ENCODE measurements around the gene FCHO2. TPM values are rescaled to one million over a fixed set of nuclear protein-coding genes. Genes with fewer than 3 reads are reported as not detected.

FCHO2 gene
- total and polyA plus RNA-seq, 2 of the 4 experiments (the other 2 are of a cell fraction), result 6.1 to 23.5 TPM

GRCh38 chr5:73032635-73033034 lies 76.8 kb downstream of the FCHO2 start:
- Histone ChIP-seq H3K36me3 (ENCODE audit: control insufficient read depth, insufficient read depth, low read length) (peaks cover 11% of the 10 kb centered on the region; the same call in 1 of the 2 replicates), H3K23ac (ENCODE audit: low read depth, low read length) (no peak overlapping the region), H2AK9ac (replicated peaks; ENCODE audit: low read depth, low read length, poor library complexity) (no peak overlapping the region), H2BK5ac (ENCODE audit: low read depth, low read length, poor library complexity, severe bottlenecking) (no peak overlapping the region), H3K27me3 (ENCODE audit: control insufficient read depth, insufficient read depth, low read length) (no peaks in the 10 kb centered on the region), H3K56ac (ENCODE audit: extremely low read depth, insufficient read depth, low read length) (no peak overlapping the region), H2AK5ac (ENCODE audit: low read depth, low read length) (no peak overlapping the region), H3K18ac (ENCODE audit: low read depth, low read length) (no peak overlapping the region), H3K9me1 (ENCODE audit: insufficient read depth, low read length) (peaks cover 6% of the 10 kb centered on the region), H3K9ac (ENCODE audit: low read depth, low read length) (no peak overlapping the region), H2AFZ (replicated peaks; ENCODE audit: low read length, poor library complexity) (no peak overlapping the region), H4K20me1 (ENCODE audit: insufficient read depth, low read length) (no peaks in the 10 kb centered on the region), H3K14ac (replicated peaks; ENCODE audit: low read depth, low read length) (no peak overlapping the region), H3K9me3 (ENCODE audit: control insufficient read depth, insufficient read depth, low read length) (no peaks in the 10 kb centered on the region), H3K4me3 (ENCODE audit: insufficient read depth, low read depth, low read length) (no peak overlapping the region), H3K4me1 (ENCODE audit: control insufficient read depth, insufficient read depth, low read length) (peaks cover 5% of the 10 kb centered on the region), H3K79me1 (ENCODE audit: low read depth in 1 of 2, low read length in 2 of 2) (peaks cover 6 to 8% of the 10 kb centered on the region in 2 experiments; a peak in 2 of 4 replicates), H3K4ac (ENCODE audit: low read depth, low read length) (no peak overlapping the region), H4K91ac (ENCODE audit: insufficient read depth, low read depth, low read length) (no peak overlapping the region), H3K27ac (ENCODE audit: insufficient read depth, low read length) (no peak overlapping the region), H3K4me2 (ENCODE audit: low read depth, low read length) (no peak overlapping the region), H4K8ac (ENCODE audit: low read depth in 2 of 2, low read length in 2 of 2) (no peak overlapping the region), H2BK120ac (ENCODE audit: low read depth, low read length) (no peak overlapping the region), H4K5ac (ENCODE audit: low read depth, low read length) (no peak overlapping the region), H2BK20ac (ENCODE audit: low read depth, low read length) (no peak overlapping the region), H2BK15ac (ENCODE audit: low read depth, low read length) (no peak overlapping the region)
- TF ChIP-seq MAFK (IDR thresholded peaks at IDR 0.05; ENCODE audit: low read depth, low read length) (no peak), ELK1 (IDR thresholded peaks at IDR 0.05; ENCODE audit: borderline replicate concordance, low read depth, low read length) (no peak), CEBPB (IDR thresholded peaks at IDR 0.05; ENCODE audit: low read depth, low read length) (no peak), BHLHE40 (IDR thresholded peaks at IDR 0.05; ENCODE audit: low read depth, low read length) (no peak), POLR2A (IDR thresholded peaks at IDR 0.05; ENCODE audit: low read depth, low read length) (no peak), MXI1 (IDR thresholded peaks at IDR 0.05; ENCODE audit: borderline replicate concordance, low read depth, low read length) (no peak), RFX5 (IDR thresholded peaks at IDR 0.05; ENCODE audit: low read depth, low read length) (no peak), CHD1 (IDR thresholded peaks at IDR 0.05; ENCODE audit: low read depth, low read length) (no peak), MAZ (IDR thresholded peaks at IDR 0.05; ENCODE audit: borderline replicate concordance, low read depth, low read length) (no peak), CTCF (conservative IDR thresholded peaks at IDR 0.05; ENCODE audit: low read depth, low read length) (no peak), NFE2L2 (IDR thresholded peaks at IDR 0.05; ENCODE audit: low read depth, low read length) (no peak)
- intact Hi-C loops (cut with micrococcal nuclease) (no loop called here), dilution Hi-C loops (cut with HindIII; ENCODE audit: low sequenced_read_pairs, unreplicated experiment) (no loop called here), in situ Hi-C loops (cut with MboI; ENCODE audit: low sequenced_read_pairs) (no loop called here)
- ChIA-PET CTCF (no interaction called here), POLR2A (ENCODE audit: unreplicated experiment) (no interaction called here)
- no peak for DNase-seq
- BruUV-seq (replicated peaks), result no TSS peak
- no peak for ATAC-seq (ENCODE audit: low read depth)
- WGBS, 2 experiments (ENCODE audit: extremely low coverage in 2 of 2, insufficient read length in 1 of 2), result no CpG with 5 or more reads among the region's 2 CpGs

All from IMR-90 (cell line).